H1 (cell line): ENCODE data around the gene MTO1.

ENCODE experiments used
- ATF3 ChIP-seq: IDR thresholded peaks from 2 replicates; pipeline ENCODE4 v1.6.1; 2011; ENCODE audit warnings: low read depth, mild to moderate bottlenecking, low read length; ENCODE audit not compliant: insufficient read depth
- BRCA1 ChIP-seq: IDR thresholded peaks from 2 replicates; pipeline ENCODE4 v1.6.1; 2012; ENCODE audit warnings: low read depth, low read length, improper control_type of control experiment
- EP300 ChIP-seq, 2 experiments: IDR thresholded peaks; 1 replicate in 1 of 2; 2 replicates in 1 of 2; pipeline ENCODE4 v1.6.1; 2011 to 2012; ENCODE audit warnings: low read depth in 2 of 2, low read length in 2 of 2, mild to moderate bottlenecking in 2 of 2, borderline replicate concordance in 1 of 2, inconsistent platforms in 1 of 2, moderate library complexity in 1 of 2
- GABPA ChIP-seq: IDR thresholded peaks from 2 replicates; pipeline ENCODE4 v1.6.1; 2011; ENCODE audit warnings: mild to moderate bottlenecking, low read length, moderate library complexity, borderline replicate concordance; ENCODE audit not compliant: insufficient read depth
- JUN ChIP-seq: IDR thresholded peaks from 2 replicates; pipeline ENCODE4 v1.6.1; 2011; ENCODE audit warnings: low read depth, mild to moderate bottlenecking, improper control_type of control experiment, low read length
- POLR2A ChIP-seq, 2 experiments: IDR thresholded peaks; 1 replicate in 1 of 2; 2 replicates in 1 of 2; pipeline ENCODE4 v1.6.1; 2011; ENCODE audit warnings: low read depth in 2 of 2, low read length in 2 of 2, mild to moderate bottlenecking in 2 of 2; ENCODE audit errors: control extremely low read depth in 1 of 2
- RNF2 ChIP-seq: fragments of 200-900, 300-1000 bp; sonication (generic); IDR thresholded peaks from 2 replicates; pipeline ENCODE4 v1.7.1; 2016; ENCODE audit warnings: borderline replicate concordance, low read depth, mild to moderate bottlenecking, antibody characterized with exemption, low read length; ENCODE audit not compliant: poor library complexity, severe bottlenecking; ENCODE audit errors: missing control alignments
- SIN3A ChIP-seq, 2 experiments: IDR thresholded peaks in 1 of 2; conservative IDR thresholded peaks in 1 of 2; 2 replicates each; pipeline ENCODE4 v1.6.1; 2011 to 2012; ENCODE audit warnings: low read length in 2 of 2, improper control_type of control experiment in 1 of 2, low read depth in 1 of 2, mild to moderate bottlenecking in 1 of 2
- SP1 ChIP-seq: IDR thresholded peaks from 2 replicates; pipeline ENCODE4 v1.6.1; 2011; ENCODE audit warnings: low read depth, low read length
- TF ChIP-seq, protein P1 (sequence below), 3 experiments: IDR thresholded peaks; 1 replicate in 2 of 3; 2 replicates in 1 of 3; pipeline versions ENCODE4 v1.5.1 to v1.6.1; 2011; ENCODE audit warnings: low read length in 3 of 3, mild to moderate bottlenecking in 3 of 3, inconsistent platforms in 2 of 3, low read depth in 1 of 3, moderate library complexity in 1 of 3; ENCODE audit not compliant: insufficient read depth in 1 of 3; ENCODE audit errors: control extremely low read depth in 1 of 3

GRCh38 chr6:73547036-73547435 is 85.5 kb downstream of the MTO1 start:
- TF ChIP-seq, protein P1, sequence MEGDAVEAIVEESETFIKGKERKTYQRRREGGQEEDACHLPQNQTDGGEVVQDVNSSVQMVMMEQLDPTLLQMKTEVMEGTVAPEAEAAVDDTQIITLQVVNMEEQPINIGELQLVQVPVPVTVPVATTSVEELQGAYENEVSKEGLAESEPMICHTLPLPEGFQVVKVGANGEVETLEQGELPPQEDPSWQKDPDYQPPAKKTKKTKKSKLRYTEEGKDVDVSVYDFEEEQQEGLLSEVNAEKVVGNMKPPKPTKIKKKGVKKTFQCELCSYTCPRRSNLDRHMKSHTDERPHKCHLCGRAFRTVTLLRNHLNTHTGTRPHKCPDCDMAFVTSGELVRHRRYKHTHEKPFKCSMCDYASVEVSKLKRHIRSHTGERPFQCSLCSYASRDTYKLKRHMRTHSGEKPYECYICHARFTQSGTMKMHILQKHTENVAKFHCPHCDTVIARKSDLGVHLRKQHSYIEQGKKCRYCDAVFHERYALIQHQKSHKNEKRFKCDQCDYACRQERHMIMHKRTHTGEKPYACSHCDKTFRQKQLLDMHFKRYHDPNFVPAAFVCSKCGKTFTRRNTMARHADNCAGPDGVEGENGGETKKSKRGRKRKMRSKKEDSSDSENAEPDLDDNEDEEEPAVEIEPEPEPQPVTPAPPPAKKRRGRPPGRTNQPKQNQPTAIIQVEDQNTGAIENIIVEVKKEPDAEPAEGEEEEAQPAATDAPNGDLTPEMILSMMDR (IDR thresholded peaks at IDR 0.05; ENCODE audit: control extremely low read depth in 1 of 3, insufficient read depth in 1 of 3, low read depth in 1 of 3, low read length in 3 of 3) = no peak
- TF ChIP-seq ATF3 (no peak), SP1 (no peak), GABPA (no peak), POLR2A (IDR thresholded peaks at IDR 0.05; ENCODE audit: control extremely low read depth in 1 of 2, low read depth in 2 of 2, low read length in 2 of 2) (no peak), EP300 (IDR thresholded peaks at IDR 0.05; ENCODE audit: borderline replicate concordance in 1 of 2, low read depth in 2 of 2, low read length in 2 of 2) (no peak), BRCA1 (no peak), SIN3A (conservative IDR thresholded peaks at IDR 0.05 in 1 of 2, IDR thresholded peaks at IDR 0.05 in 1 of 2; ENCODE audit: low read depth in 1 of 2, low read length in 2 of 2) (no peak), RNF2 (no peak), JUN (no peak)
